MCF 10A (cell line): ENCODE data around the gene S100Z. TPM values are rescaled to one million over a fixed set of nuclear protein-coding genes. Genes with fewer than 3 reads are reported as not detected.

Source experiments
- total RNA-seq: library from RNA; stranded (reverse); gene quantifications from 2 replicates; pipeline ENCODE4 v1.2.3, GENCODE V29; 2022

Gene S100Z
- total RNA-seq, 1 experiment from 2014 or later, result not detected

Other genes starting within 250 kb of the S100Z start
- 0.17 and 0.28 TPM in 2 replicates for gene F2RL2, start 226.6 kb upstream of the S100Z start, total RNA-seq
- 17.3 and 17.6 TPM in 2 replicates for gene F2R, start 133.9 kb upstream of the S100Z start, total RNA-seq
- gene F2RL1, start 31.0 kb upstream of the S100Z start, total RNA-seq, result 30.7 and 34.9 TPM in 2 replicates
- not detected in 2 replicates for gene CRHBP, start 103.0 kb downstream of the S100Z start, total RNA-seq
- gene AGGF1, start 180.4 kb downstream of the S100Z start, total RNA-seq, result 19.5 and 21.8 TPM in 2 replicates
- gene ZBED3, start 237.3 kb downstream of the S100Z start, total RNA-seq, result 9.8 and 14.8 TPM in 2 replicates